ENCODE data around the gene EHBP1.
"Not testable (repeated sequence)": the region's sequence is repeated elsewhere in the genome, so short reads cannot be mapped to it uniquely, and the experiment has no call there.

The EHBP1 gene

DNA sequence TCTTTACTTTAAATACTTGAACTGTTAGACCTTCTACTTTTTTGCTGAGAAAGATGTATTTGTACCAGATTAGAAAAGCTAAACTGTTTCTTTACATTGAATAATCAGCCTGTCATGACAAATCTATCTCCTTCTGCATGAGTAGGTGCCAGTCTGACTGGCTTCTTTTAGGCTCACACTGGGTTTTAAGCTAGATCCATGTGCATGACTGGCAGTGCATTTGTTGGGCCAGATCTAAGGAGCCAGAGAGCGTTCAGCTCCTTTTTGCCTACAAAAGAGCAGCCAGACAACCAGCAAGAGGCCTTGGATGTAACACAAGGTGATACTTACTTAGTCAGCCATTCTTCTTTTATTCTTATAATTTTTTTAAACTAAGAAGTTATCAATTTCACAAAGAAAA lies 263.2 kb downstream of the EHBP1 start:
- no peak for DNase-seq

DNA sequence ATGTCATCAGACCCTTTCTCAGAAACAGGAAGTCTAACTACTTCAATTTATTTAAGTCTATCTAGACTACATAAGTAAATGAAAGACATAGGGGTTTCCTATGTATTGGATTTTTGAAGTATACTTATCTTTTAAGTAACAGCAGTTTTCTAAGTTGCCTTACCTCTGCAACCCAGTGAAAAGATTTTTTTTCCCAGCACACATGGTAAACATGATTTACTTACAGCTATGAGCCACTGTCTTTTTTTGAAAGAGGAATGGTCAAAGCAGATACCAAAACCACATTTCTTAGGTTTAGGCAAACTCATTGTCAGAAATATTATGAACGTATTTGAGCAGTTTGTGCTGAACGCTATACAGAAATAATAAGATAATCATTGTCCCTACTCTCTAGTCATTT lies 266.4 kb downstream of the EHBP1 start:
- DNase-seq: no peak

DNA sequence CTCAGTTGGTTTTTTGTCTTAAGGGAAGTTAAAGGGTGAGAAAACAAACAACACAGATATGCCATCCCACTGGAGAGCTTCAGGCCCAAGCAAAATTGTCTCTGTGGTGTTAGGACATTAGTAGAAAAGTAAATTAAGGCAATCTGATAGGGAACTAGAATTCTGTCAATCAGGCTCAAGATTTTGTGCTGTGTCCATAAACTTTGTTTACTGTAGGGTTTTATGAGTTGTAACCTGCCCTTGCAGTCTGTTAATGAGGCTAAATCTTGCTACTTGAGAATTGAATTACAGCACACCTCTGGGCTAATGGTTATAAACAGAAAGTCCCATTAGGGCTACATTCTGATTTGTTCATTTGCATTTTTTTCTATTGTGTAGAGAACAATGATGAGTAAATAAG lies 267.1 kb downstream of the EHBP1 start:
- DNase-seq: no peak

DNA sequence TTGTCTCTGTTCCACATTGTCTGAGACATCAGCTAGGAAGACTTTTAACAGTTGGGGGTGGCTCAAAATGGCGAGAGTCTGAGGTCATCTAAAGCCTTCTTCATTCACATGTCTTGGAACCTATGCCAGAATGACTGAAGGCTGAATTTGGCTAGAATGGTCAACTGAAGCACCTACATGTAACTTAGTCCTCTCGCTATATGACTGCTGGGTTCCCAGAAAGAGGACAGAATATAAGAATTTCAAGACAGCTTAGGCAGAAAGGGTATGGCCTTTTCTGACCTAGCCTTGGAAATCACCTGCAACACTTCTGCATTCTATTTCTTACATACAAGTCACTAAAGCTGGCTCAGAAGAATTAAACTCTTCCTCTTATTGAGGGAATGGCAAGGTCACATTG lies 269.5 kb downstream of the EHBP1 start:
- no peak for DNase-seq

DNA sequence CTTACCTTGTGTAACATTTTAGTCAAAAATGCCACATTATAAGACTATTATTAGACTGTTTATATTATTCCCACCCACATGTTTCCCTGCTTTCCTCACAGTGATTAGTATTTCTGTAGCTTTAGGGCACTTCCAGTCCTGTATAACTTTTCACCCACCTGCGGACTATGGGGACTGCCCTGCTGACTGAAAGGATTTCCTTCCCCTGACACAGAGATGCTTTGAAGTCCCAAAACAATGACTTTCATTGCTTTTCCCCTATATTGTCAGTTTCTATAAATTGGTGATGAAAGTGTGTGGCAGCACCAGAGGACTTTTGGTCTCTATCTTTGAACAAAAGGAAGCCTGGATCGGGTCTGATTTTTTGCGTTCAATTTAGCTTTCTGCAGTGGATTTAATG lies 286.1 kb downstream of the EHBP1 start:
- no peak for DNase-seq

DNA sequence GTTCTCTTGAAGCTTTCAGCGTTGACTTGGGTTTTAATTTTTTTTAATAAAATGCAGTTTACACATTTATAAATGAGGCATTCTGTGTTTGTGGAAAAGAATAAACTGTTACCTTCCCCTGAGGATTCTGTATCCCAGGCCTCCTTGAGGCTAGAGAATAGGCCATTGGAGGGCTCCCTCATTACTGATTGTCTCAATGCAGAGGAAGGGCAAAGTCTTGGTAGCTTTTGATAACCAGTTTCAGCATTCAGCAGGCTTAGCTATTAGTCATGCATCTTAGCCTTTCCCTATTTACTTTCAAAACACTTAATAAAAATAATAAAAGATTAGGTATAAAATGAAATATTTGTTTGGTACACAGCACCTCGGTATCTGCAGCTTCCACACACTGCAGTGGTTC lies 287.0 kb downstream of the EHBP1 start:
- no peak for DNase-seq

DNA sequence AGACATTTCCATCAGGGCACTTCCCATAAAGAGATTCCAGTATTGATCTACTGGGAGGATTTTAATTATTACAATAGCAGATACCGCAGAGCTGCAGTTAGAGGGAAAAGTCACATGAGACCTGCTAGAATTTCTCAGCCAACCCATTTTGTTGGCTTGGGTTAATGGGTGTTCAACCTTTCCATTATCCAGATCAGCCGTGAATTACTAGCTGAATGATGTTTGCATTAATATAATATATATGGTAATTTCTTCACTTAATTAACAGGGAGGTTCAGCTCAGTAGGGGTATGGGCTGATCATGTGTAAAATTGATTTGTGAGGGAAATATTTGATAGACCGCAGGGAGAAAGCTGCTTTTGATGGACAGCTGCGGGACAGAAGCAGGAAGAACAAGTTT lies 288.7 kb downstream of the EHBP1 start:
- no peak for DNase-seq

DNA sequence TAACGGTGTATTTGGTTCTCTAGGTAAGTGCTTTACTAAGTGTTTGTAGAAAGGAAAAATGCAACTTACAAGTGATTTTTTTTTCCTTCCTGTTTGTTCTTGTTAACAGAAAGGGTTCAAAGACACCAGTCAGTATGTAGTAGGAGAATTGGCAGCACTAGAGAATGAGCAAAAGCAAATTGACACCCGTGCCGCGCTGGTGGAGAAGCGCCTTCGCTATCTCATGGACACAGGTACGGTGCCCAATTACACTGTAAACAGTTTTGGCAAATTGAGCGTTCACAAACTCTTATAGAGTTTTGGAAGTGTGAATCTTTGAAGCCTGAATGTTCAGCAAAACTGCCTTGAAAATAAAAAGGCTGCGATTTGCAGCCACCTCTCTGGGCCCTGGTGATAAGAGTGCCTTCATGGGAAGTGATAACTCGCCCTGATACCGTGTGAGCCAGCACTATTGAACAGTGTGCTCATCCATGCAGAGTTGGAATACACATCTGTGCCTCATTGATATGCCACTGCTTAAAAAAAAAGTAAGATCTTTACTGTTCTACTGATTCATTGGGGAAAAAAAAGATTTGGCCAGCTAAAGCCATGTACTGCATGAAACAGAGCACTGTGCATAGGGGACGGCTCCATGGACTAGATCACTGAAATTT lies 291.1 kb downstream of the EHBP1 start:
- DNase-seq: no peak

DNA sequence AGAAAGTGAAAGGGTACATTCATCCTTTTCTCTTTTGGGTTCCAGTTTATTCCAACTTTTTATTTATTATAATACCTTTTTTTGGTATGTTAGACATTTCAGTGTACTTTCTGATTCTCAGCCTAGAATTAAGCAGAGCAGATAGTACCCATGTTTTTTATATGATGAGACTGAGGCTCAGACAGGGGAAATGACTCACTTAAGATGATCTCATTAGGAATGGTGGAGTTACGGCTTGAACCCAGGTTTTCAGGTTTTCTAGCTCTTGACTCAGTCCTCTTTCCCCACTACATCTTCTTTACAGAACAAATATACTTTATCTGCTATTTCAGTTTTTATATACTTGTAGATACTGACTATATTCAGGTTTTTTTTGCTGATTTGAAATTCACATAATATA lies 293.4 kb downstream of the EHBP1 start:
- no peak for DNase-seq

DNA sequence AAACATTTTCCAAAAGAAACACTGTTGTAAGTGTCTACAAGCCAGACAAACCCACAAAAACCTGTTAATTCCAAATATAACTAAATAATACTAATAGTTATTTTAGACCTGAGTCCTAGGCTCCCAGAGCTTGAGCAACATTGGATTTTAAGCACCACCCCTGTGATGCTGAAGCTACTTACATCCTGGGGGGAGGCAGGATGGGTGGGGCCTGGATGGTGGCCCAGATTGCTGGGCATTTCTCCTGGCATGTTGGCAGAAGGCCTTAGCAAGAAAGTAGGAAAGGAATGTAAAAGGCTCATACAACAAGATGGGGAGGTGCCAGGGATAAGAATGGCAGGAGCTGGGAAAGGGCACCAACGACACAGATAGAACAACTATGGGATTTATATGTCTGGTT lies 294.4 kb downstream of the EHBP1 start:
- no peak for DNase-seq

DNA sequence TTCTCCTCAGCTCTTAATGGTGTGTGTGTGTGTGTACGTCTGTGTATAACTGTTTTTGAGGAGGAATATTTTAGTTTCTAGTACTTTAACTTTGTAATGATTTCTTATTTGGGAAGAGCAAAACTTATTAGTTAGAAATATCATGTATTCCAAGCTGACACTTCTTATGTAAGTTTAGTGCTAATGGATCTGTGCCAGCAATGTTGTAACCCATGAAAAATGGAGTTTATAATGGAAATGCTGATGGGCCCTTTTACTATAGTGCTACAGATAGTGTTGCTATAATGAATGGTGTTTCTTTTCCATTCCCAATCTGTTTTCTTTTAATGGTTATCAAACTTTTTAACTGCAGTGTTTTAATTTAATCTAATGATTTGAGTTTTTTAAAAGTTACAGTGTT lies 295.3 kb downstream of the EHBP1 start:
- no peak for DNase-seq

DNA sequence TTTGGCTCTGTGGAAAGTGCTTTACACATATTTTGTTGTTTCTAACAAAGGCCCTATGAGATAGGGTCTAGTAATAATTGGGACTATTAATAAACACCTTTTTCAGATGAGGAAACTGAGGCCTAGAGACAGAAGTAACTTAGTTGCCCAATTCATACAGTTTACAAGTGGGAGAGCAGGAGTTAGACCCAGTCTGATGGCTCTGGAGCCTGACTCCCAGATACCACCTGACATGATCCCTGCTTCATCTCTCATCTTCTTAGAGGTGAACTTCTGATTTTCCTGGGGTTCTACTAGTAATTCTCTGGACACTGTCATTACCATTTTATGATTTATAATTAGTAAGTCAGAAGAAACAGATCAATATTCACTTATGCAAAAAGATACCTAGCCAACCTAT lies 296.1 kb downstream of the EHBP1 start:
- no peak for DNase-seq

DNA sequence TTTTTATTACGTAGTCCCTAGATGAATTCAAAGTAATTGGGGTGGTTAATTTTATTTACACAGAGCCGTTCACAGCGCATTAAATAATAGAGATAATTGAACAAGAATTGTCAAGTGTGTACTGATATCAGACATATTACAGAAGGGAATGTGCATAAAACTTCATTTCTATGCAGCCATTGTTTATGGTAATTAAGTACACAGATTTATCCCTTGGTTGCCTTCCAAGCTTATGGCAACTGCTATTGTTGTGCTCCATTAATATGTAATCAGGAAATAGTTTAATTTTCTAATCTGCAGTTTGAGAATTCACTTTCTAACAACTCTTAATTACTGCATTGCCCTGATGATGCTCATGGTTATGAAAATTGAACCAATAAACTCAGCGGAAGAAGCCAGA lies 297.8 kb downstream of the EHBP1 start:
- DNase-seq: no peak

DNA sequence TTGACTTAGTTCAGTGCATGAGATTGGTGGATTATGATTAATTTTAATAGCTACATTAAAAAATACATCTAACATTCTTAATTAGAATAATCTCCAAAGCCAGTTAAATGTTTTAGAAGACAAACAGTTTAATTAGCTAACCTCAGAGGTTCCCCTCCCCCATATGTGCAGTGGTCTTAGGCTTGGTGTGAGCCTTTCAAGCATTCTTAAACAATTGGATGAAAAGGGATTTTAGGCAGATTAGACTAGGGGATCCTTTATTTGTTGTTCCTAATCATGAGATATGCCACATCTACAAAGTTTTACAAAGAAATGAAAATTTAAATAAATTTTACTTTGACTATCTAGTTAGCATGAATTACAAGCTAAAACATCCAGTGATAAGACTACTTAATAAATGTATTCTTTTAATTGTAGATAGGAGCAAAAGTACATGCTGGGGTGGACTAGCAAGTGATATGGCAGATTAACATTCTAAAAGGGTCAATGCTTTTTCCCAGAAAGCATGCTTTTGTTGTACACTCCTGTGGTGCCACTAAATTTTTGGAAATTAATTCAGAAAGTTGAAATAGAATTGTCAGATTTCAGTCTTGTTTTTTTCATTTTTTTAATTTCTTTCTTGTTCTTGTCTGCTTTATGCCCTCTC lies 302.4 kb downstream of the EHBP1 start:
- DNase-seq: no peak

DNA sequence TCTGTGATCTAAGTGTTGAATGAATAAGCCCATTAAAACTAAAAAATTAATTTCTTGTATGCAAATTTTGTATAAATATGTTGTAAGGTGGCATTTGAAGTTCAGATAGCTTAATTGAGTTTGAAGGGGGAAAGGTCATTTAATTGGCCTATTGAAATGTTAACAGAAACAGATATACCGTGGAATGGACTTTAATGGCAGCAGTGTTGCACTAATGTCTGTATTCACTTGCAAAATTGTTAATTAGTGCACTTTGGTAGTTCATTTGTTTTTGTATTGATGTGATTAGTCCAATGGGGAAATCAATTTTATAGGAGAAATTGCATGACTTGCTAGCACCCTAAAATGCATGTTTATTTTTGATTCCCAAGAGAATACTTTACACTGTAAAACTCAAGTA lies 303.3 kb downstream of the EHBP1 start:
- DNase-seq: no peak

DNA sequence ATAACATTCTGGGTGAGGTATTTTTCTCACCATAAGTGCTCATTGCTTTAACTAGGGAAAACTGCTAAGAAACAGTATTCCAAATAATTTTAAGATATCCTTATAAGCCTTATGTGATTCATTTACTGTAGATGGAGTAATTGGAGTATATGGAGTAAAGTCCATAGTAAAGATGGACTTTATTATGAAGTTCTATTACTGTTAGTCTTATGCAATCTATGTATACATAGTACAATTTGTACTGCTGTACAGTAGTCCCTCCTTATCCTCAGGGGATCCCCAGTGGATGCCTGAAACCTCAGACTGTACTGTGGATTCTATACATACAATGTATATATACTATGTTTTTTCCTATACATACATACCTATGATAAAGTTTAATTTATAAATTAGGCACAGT lies 304.0 kb downstream of the EHBP1 start:
- DNase-seq: no peak

DNA sequence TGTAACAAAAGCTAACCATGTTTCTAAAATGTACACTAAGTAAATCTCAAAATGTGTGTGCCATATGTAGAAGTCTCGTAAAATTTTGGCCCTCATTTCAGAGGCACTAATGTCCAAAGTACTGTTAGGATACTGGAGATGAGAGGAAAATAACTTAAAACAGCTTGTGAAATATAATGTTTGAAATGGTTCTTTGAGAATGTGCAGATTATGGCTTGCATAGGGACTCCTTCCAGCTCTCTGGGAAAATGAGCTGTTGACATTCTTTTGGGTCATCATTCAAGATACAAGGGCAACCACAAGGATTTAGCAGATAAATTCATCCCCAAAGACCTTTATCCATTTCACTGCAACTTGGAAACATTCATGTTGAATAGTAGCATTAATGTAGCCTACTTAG lies 307.0 kb downstream of the EHBP1 start:
- no peak for DNase-seq

DNA sequence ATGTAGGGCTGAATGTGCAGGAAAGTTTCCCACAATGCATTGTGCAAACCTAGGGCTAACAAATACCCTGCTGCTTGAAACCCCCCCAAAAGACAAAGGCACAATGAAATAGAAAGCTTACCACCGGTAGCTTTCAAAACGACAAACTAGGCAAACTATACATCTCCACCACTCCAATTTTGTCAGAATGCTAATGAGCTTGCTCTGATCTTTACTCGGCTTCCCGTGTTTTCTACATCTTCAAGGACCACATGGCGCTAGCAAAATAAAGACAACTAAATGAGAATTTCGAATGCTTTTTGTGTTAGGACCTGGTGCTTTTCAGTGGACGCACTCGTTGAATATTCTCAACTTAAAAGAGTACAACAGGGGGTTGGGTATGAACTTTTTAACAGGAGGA lies 307.9 kb downstream of the EHBP1 start:
- DNase-seq: no peak

DNA sequence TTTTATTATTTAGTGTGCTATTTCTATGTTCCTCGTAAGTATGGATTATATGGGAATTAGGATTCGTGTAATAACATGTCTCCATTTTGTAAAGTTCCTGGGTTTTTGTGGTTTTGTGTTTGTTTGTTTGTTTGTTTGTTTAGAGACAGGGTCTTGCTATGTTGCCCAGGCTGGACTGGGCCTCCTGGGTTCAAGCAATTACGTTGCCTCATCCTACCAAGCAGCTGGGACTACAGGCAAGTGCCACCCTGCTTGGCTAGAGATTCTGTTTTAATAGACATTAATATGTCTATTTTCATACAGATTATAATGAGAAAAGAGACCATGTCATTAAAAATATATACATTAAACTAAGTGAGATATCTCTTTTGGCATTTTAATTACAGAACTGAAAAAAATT lies 309.9 kb downstream of the EHBP1 start:
- no peak for DNase-seq

DNA sequence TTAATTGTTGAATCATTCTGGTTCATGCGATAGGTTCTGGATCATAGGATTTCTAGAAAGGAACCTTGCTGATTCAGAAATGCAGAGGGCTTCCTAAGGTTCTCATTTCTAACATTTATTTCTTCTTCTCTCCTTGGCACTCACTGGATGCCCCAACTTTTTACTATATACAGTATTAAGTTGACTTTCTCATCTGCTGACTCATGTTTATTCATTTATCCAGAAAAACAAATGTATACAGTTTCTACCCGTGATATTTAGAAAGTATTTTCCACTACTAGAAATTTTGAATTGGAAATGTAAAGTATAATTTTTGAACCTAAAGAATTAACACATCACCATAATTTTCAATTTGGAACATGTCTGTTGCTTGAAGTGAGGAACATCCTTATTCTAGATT lies 312.9 kb downstream of the EHBP1 start:
- no peak for DNase-seq

DNA sequence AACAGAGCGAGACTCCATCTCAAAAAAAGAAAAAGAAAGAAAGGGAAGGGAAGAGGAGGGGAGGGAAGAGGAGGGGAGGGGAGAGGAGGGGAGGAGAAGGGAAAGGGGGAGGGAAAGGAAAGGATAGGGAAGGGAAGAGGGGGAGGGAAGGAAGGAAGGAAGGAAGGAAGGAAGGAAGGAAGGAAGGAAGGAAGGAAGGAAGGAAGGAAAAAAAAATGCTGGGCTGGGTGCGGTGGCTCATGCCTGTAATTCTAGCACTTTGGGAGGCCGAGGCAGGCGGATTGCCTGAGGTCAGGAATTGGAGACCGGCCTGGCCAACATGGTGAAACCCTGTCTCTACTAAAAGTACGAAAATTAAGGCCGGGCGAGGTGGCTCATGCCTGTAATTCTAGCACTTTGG lies 314.2 kb downstream of the EHBP1 start:
- not testable (repeated sequence) for DNase-seq

DNA sequence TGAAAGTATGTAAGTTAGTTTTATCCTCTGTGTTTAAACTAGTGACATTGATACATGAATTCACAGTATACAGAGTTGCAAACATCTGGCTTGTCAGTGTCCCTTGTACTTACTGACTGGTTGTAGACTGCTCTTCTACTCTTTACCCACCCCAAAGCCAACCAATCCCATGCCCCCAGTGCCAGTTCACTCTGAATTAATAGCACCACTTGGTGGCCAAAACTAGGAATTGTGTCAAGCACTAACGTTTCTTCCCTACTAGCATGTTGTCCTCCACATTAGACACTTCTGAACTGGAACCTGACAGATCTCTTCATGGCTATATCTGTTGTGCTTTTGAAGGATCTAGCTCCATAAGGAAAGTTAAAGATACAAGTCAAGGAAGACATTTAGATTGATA lies 317.9 kb downstream of the EHBP1 start:
- no peak for DNase-seq

DNA sequence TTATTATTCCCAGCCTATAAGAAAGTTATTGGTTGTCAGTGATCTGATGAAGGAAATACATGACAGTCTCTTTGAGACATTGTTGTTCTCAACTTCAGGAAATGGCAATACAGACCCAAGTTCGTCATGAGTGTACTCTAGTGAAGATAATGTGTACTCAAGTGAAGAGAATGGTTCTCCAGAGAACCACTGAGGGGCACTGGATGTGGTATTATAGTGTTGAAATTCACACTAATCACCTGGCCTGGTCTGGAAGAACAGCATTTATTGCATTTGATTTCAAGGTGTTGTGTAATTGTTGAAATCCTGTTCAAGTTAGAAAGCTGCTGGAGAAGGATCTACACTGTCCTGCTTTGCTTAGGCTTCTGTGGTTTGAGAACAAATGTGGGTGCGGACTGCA lies 321.7 kb downstream of the EHBP1 start:
- no peak for DNase-seq

DNA sequence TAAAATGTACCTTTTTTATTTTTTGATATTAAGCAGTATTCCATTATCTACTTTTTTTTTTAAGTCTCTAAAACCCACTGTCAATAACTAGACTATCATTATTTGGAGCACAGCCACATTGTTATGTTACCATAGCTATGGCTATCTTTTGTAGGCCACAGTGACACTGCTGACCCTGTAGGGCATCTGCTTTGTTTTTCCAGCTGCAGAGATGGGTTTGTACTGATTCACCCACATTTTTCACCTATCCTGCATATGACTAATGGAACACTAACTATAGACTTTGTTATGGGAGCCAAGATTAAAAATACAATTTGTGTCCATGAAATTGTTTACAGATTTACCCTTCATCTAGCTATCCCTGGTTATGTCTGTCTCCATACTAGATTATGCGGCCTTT lies 323.5 kb downstream of the EHBP1 start:
- no peak for DNase-seq

DNA sequence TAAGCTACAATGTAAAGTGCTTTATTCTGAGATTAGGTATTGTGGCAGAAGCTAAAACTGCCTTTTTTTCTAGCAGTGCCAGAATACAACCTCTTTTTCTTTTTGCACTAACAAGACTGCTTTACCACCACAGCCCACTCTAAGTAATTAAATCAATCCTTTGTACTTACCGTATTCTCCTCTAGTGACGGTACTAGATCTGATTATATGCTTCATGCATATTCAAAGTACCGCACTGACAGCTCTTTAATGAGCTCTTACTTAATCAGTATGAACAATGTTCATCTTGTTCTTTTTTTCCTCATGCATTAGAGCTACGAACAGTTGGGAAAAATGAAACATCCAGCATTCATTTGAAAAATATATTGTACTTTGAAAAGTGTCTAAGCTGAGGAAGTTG lies 329.0 kb downstream of the EHBP1 start:
- DNase-seq: no peak

Measured in activated naive CD4-positive, alpha-beta T cell treated with Interleukin-2 at 50 U/mL for 16 hours (primary cell).